Measurements from ENCODE around the gene ZBTB6.

Gene ZBTB6

GRCh38 chr9:122940749-122941581 is 27.8 kb upstream of the ZBTB6 start, which contains the start of gene RABGAP1 (continued):
- TF ChIP-seq ZNF140 (tag by site-specific recombination; IDR thresholded peaks at IDR 0.05) (no peak), ZSCAN30 (tag by site-specific recombination; IDR thresholded peaks at IDR 0.05) (peak; percentile 76), ZNF837 (tag by site-specific recombination; IDR thresholded peaks at IDR 0.05) (no peak), TSHZ1 (tag by site-specific recombination; IDR thresholded peaks at IDR 0.05; ENCODE audit: borderline replicate concordance) (no peak), SCRT1 (tag by site-specific recombination; IDR thresholded peaks at IDR 0.05; ENCODE audit: borderline replicate concordance) (no peak), ZNF561 (tag by site-specific recombination; IDR thresholded peaks at IDR 0.05; ENCODE audit: borderline replicate concordance) (no peak; the same call in 1 of the 2 replicates), OVOL3 (tag by site-specific recombination; IDR thresholded peaks at IDR 0.05) (no peak), ZNF518A (tag by site-specific recombination; conservative IDR thresholded peaks at IDR 0.05; ENCODE audit: low read depth) (peak; percentile 51), ZBTB49 (tag by site-specific recombination; IDR thresholded peaks at IDR 0.05; ENCODE audit: low read depth) (no peak), ZNF341 (tag by site-specific recombination; IDR thresholded peaks at IDR 0.05; ENCODE audit: low read depth) (peak; percentile 53; the same call in 1 of the 2 replicates), ZNF121 (tag by site-specific recombination; IDR thresholded peaks at IDR 0.05) (no peak), ZSCAN5A (tag by site-specific recombination; IDR thresholded peaks at IDR 0.05) (0 out of 2 replicates have a peak, but pooled peaks have one; percentile 59), ZNF404 (tag by site-specific recombination; IDR thresholded peaks at IDR 0.05) (no peak), ZNF335 (tag by site-specific recombination; conservative IDR thresholded peaks at IDR 0.05) (peak; percentile 96), ZNF658 (tag by site-specific recombination; IDR thresholded peaks at IDR 0.05) (no peak), ZNF580 (tag by site-specific recombination; IDR thresholded peaks at IDR 0.05) (no peak), ZNF2 (tag by site-specific recombination; IDR thresholded peaks at IDR 0.05) (0 out of 2 replicates have a peak, but pooled peaks have one; percentile 36), ZBTB17 (tag by site-specific recombination; IDR thresholded peaks at IDR 0.05) (0 out of 2 replicates have a peak, but pooled peaks have one; percentile 16), ZEB2 (tag by site-specific recombination; IDR thresholded peaks at IDR 0.05) (peak; percentile 70), KLF8 (tag by site-specific recombination; IDR thresholded peaks at IDR 0.05) (peak; percentile 77), ZNF596 (tag by site-specific recombination; IDR thresholded peaks at IDR 0.05) (peak; percentile 53; the same call in 1 of the 2 replicates), ZBTB8A (tag by site-specific recombination; IDR thresholded peaks at IDR 0.05) (peak; percentile 54; the same call in 1 of the 2 replicates), ZNF660 (tag by site-specific recombination; IDR thresholded peaks at IDR 0.05) (peak; percentile 21; the same call in 1 of the 2 replicates), GFI1B (tag by site-specific recombination; IDR thresholded peaks at IDR 0.05) (peak; percentile 90), ZNF202 (tag by site-specific recombination; IDR thresholded peaks at IDR 0.05; ENCODE audit: borderline replicate concordance) (no peak)

Measured in HEK293 (cell line).